Panc1 (cell line): Measurements from ENCODE around the gene CHDH.

Experiments
- CTCF ChIP-seq: fragments of 450-650 bp; IDR thresholded peaks from 2 replicates; pipeline ENCODE4 v1.5.1; 2017; ENCODE audit warnings: mild to moderate bottlenecking
- POLR2AphosphoS5 ChIP-seq: IDR thresholded peaks from 2 replicates; pipeline ENCODE4 v1.6.1; 2012; ENCODE audit warnings: mild to moderate bottlenecking, low read depth, low read length, moderate library complexity

- TF ChIP-seq CTCF (no peak), POLR2AphosphoS5 (no peak)
Measured at GRCh38 chr3:53803816-53804695, 42.2 kb downstream of the CHDH start.
